Stimulated activated naive CD8-positive, alpha-beta T cell treated with anti-CD3 and anti-CD28 coated beads, Interleukin-15, amount 100 ng/mL, for 72 hours (primary cell): ENCODE results near the gene ESYT3.

ENCODE experiments used
- ATAC-seq: fragments of 150-1000 bp; cut with Tn5 transposase; 2 replicates; pipeline ENCODE4 v1.10.0; 2021; ENCODE audit warnings: mild to moderate bottlenecking, moderate library complexity
- DNase-seq, 2 donors: peaks; one replicate each; pipeline ENCODE4 v3.0.0; 2021 to 2022
- H3K27ac Mint-ChIP-seq, 2 donors: one replicate each; pipeline ENCODE4 v1.8.0; 2022; ENCODE audit warnings: mild to moderate bottlenecking in 2 of 2, mixed read lengths in 2 of 2, moderate library complexity in 2 of 2
- H3K27me3 Mint-ChIP-seq: one replicate; pipeline ENCODE4 v1.8.0; 2022; ENCODE audit warnings: mixed read lengths
- H3K4me1 Mint-ChIP-seq: one replicate; pipeline ENCODE4 v1.8.0; 2022; ENCODE audit warnings: mild to moderate bottlenecking, mixed read lengths
- H3K4me3 Mint-ChIP-seq, 2 donors: one replicate each; pipeline ENCODE4 v1.8.0; 2022; ENCODE audit warnings: mild to moderate bottlenecking in 2 of 2, mixed read lengths in 2 of 2, moderate library complexity in 1 of 2
- H3K9me3 Mint-ChIP-seq, 2 donors: one replicate each; pipeline ENCODE4 v1.8.0; 2022; ENCODE audit warnings: mixed read lengths in 2 of 2

ESYT3 gene

DNA sequence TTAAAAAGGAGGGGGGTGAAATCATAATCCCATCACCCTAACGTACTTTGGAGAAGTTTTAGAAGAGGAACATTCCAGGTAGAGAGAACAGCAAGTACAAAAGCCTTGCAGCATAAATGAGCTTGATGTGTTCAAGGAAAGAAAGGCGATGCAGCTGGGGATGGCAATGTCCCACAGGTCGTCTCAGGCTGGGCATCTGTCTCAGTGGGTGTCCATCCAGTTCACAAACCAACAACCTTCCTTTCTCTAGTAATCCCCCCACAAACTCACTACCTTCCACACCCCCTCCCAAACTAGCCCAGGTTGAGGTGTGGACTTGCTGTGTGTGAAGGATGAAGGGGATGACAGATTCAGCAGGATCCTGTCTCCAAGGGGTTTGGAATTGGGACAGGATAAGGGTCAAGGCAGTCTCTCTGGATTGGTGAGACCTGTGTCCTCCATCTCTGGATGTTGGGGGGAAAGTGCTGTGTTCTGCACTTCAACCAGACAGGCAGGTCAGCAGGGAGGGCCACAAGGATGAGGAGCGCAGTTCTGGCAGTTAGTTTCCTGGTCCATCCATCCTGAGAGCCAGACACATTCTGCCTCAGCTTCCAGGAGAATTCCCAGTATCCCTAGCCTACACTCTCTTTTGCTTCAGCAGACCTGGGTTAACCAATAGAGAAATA is 1.7 kb upstream of the ESYT3 start:
- Mint-ChIP-seq H3K27ac (no peak overlapping the region), H3K27me3 (peaks cover 64% of the 10 kb centered on the region), H3K4me1 (peaks cover 17% of the 10 kb centered on the region), H3K4me3 (no peak overlapping the region), H3K9me3 (no peaks in the 10 kb centered on the region)
- ATAC-seq, result no peak
- no peak for DNase-seq

DNA sequence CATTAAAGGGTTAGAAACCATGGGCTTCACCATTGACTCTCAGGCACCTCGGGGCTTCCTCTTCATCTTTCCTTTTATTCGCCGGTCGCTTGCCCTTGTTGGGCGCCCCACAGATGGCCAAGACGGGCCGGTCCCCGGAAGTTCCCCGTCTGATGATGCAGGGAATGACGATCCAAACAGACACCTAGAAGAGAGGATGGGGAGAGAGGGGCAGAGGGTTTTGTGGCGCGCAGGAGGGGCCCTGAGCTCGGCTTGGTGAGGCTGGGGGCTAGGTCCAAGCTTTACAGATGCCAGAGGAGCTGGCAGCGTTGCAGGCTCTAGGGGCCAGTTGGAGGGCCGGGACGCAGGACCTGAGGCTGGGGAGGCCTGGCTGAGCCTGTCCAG is 532 bp upstream of the ESYT3 start:
- Mint-ChIP-seq H3K4me1 (peaks cover 17% of the 10 kb centered on the region), H3K4me3 (peak overlapping the region; percentile 86 to 90), H3K9me3 (no peaks in the 10 kb centered on the region), H3K27me3 (peaks cover 76% of the 10 kb centered on the region), H3K27ac (no peak overlapping the region)
- DNase-seq, result no peak
- no peak for ATAC-seq

DNA sequence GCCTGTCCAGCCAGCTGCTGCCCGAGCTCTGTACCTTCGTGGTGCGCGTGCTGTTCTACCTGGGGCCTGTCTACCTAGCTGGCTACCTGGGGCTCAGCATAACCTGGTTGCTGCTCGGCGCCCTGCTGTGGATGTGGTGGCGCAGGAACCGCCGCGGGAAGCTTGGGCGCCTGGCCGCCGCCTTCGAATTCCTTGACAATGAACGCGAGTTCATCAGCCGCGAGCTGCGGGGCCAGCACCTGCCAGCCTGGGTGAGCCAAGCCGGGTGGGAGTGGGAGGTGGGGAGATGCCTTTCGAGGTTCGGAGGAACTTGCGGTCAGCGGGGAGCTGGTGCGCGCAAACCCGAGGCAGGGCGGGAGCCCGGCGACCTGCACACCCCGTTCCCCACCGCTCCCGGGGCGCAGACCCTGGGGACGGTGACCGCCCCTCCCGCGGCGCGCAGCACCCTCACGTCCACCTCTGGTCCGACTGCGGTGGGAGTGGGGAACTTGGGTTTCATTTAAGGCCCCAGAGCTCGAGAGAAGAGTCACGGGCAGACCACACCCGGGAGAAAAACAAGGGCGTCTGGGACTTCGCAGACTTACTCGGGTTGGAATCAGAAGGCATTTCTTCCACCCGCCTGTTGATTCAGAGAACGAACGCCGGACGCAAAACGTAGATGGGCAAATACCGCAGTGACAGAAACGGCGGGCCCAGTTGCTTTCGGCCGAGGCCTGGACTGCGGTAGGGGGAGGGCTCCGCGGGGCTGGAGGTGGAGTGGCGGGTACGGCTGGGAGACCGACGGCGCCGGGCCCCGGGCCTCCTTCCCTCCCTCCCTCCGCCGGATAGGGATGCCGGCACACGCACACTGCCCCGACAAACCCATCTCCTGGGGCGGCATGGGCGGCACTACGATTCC is 708 bp downstream of the ESYT3 start:
- H3K4me3 Mint-ChIP-seq, result peak overlapping the region; percentile 73 to 90
- H3K27me3 Mint-ChIP-seq, result peaks cover 88% of the 10 kb centered on the region
- H3K9me3 Mint-ChIP-seq, result no peaks in the 10 kb centered on the region
- ATAC-seq, result peak; percentile 8
- H3K4me1 Mint-ChIP-seq, result peaks cover 17% of the 10 kb centered on the region
- no peak for DNase-seq
- H3K27ac Mint-ChIP-seq, result no peak overlapping the region

DNA sequence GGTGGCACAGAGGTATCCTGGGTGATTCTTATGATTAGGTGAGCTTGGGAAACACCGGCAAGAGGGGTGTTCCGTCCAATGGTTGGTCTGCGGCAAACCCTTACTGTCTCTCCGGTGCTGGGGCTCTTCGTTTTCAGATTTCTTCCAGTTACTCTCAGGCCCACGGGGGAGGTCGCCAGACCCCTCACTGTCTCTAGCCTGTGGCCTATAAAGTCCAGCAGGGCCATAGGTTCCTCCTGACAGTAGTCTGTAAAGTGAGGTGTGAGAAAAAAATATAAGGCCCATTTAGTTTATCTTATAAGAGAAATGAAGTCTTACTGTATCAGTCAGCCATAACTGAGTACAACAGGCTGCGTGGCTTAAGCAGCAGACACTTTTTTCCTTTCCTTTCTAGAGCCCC is 1.4 kb downstream of the ESYT3 start:
- Mint-ChIP-seq H3K27ac (no peak overlapping the region), H3K9me3 (no peaks in the 10 kb centered on the region), H3K4me1 (peaks cover 17% of the 10 kb centered on the region), H3K4me3 (peak overlapping the region in 1 of 2 donors; percentile 19), H3K27me3 (peaks cover 92% of the 10 kb centered on the region)
- DNase-seq (no peak), ATAC-seq (no peak)

DNA sequence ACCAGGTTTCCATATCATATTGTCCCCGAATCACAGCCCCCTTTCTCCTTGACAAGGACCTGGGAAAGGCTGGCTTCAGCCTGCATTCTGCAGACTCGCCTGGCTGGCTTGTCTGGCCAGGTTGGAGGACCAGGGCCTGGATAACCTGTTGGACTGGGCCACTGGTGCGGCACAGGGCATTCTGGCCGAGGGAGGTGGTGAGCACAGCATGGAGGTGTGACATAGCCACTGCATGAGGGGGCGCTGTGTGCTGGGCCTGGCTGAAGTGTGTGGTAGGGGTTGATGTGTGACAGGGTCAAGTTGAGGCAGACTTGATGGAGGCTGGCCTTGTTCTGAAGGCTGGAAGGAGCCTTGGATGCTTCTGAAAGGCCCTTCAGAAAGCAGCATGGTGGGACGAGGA is 2.9 kb downstream of the ESYT3 start:
- no peaks in the 10 kb centered on the region for H3K9me3 Mint-ChIP-seq
- no peak overlapping the region for H3K4me3 Mint-ChIP-seq
- H3K27ac Mint-ChIP-seq, result no peak overlapping the region
- ATAC-seq (no peak), DNase-seq (no peak)
- H3K4me1 Mint-ChIP-seq, result peaks cover 17% of the 10 kb centered on the region
- peaks cover 81% of the 10 kb centered on the region for H3K27me3 Mint-ChIP-seq

DNA sequence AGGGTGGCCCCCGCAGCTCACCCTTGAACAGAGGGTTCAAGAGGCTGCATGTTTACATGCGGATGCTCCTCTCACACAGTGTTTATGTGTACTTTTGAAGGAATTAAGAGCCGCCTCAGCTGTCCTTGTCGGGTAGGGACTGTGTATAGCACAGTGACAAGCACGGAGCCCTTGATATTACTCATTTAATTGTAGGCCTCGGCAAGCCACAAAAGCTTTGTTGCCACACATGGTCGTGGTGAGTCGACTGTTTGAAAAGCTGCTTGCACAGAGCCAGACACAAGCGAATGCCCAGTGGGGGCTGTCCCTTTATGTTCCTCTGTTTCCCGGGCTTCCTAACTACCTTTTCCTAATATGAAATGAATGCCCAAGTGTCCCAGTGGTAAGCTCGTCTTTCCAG is 4.5 kb downstream of the ESYT3 start:
- ATAC-seq (no peak), DNase-seq (no peak)
- H3K27ac Mint-ChIP-seq, result no peak overlapping the region
- peaks cover 8% of the 10 kb centered on the region for H3K4me1 Mint-ChIP-seq
- H3K4me3 Mint-ChIP-seq, result no peak overlapping the region
- no peaks in the 10 kb centered on the region for H3K9me3 Mint-ChIP-seq
- H3K27me3 Mint-ChIP-seq, result peaks cover 66% of the 10 kb centered on the region

DNA sequence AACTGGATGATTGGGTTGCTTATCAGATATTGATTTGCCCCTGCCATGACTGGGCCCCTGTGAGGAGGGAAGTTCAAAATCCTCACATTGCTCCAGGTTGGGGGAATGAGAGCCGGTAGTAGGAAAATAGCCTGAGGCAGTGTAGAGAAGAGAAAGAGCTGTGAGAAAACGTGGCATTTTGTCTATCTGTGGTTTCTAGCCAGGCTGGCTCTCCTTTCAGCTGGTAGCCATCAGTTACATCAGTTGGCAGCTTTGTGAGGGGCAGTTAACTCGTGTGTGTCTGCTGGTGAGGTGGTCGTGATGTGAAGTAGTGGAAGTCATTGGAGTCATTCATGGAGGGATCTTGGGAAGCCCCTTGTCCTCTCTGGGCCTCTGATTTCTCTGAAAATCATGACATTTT is 5.2 kb downstream of the ESYT3 start:
- peaks cover under 1% of the 10 kb centered on the region for H3K4me1 Mint-ChIP-seq
- ATAC-seq (no peak), DNase-seq (no peak)
- H3K9me3 Mint-ChIP-seq, result no peaks in the 10 kb centered on the region
- no peak overlapping the region for H3K27ac Mint-ChIP-seq
- peaks cover 59% of the 10 kb centered on the region for H3K27me3 Mint-ChIP-seq
- no peak overlapping the region for H3K4me3 Mint-ChIP-seq

DNA sequence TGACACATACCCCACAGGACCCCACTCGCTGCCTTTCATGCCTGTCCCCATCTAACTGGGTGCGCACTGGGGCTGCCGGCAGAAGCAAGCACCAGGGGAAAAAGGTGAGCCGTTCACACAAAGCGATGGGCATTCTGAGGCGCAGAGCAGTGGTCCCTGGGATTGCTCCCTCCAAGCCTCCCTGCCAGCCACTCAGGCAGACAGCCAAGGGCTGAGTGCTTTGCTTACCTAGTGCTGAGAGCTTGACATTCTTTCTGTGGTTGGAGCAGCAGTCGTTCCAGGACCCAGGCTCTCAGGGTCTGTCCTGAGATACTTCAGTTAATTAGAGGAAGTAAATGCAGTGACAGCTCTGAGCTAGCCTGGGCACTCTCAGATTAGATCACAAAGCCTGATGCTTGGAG is 5.7 kb downstream of the ESYT3 start:
- no peak overlapping the region for H3K27ac Mint-ChIP-seq
- no peak overlapping the region for H3K4me3 Mint-ChIP-seq
- DNase-seq (no peak), ATAC-seq (no peak)
- no peaks in the 10 kb centered on the region for H3K4me1 Mint-ChIP-seq
- no peaks in the 10 kb centered on the region for H3K9me3 Mint-ChIP-seq
- peaks cover 54% of the 10 kb centered on the region for H3K27me3 Mint-ChIP-seq

DNA sequence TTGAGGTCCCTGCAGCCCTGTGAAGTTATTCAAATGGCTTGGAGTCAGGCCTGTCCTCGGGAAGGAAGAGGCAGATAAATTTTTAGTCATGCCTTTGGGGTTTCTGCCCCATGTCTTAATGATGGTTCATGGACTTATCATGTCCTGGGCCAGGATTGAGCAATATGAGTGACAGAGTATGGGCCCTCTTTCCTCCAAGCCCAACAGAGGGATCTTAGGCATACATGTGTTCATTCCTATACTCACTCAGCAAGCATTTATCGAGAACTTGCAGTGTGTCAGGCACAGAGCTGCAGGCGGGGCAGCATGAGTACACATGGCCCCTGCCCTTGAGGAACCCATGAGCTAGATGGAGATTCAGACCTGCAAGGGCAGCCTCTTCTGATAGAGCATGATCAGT is 6.2 kb downstream of the ESYT3 start:
- ATAC-seq, result no peak
- Mint-ChIP-seq H3K9me3 (no peaks in the 10 kb centered on the region), H3K27ac (no peak overlapping the region), H3K4me3 (no peak overlapping the region), H3K4me1 (no peaks in the 10 kb centered on the region), H3K27me3 (peaks cover 49% of the 10 kb centered on the region)
- DNase-seq, result no peak

DNA sequence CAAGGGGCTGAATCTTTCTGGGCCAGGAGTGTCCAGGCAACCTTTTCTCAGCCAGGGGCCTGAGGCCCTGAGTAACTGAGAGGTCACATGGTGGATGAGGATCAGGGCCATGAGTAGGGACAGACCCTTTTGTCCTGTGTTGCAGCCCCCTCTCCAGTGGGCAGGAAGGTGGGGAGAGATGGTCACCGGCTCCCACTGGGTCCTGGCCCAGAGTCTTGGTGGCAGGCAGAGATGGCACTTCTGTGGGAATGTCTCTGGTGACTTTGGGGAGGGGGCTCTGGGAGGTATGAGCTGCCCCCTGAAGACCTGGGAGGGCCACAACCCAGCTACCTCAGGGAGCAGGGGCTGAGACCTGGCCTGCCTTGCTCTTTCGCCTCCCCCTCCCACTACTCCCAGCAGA is 6.8 kb downstream of the ESYT3 start:
- no peak overlapping the region for H3K27ac Mint-ChIP-seq
- H3K9me3 Mint-ChIP-seq, result no peaks in the 10 kb centered on the region
- peaks cover 42% of the 10 kb centered on the region for H3K27me3 Mint-ChIP-seq
- H3K4me3 Mint-ChIP-seq, result no peak overlapping the region
- no peaks in the 10 kb centered on the region for H3K4me1 Mint-ChIP-seq
- DNase-seq (no peak), ATAC-seq (no peak)

DNA sequence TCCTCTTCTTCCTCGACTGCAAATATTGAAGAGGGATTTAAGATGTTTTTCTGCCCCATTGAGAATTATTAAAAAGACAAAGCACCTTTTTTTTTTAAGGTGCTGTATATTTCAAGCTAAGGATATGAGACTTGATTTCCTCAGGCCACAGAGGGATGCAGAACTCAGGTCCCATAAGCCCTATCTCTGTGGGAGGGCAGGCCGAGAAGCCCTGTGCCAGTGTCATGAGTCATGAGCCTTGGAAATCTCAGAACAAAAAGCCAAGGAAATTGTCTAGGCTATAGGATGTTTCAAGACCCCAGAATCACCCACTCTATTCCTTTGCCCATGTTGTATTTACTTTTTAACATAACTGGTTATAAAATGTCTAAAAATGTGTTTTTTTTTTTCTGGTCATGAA is 7.3 kb downstream of the ESYT3 start:
- Mint-ChIP-seq H3K9me3 (no peaks in the 10 kb centered on the region), H3K27ac (no peak overlapping the region), H3K4me3 (no peak overlapping the region), H3K27me3 (peaks cover 38% of the 10 kb centered on the region), H3K4me1 (no peaks in the 10 kb centered on the region)
- DNase-seq, result no peak
- ATAC-seq, result no peak

DNA sequence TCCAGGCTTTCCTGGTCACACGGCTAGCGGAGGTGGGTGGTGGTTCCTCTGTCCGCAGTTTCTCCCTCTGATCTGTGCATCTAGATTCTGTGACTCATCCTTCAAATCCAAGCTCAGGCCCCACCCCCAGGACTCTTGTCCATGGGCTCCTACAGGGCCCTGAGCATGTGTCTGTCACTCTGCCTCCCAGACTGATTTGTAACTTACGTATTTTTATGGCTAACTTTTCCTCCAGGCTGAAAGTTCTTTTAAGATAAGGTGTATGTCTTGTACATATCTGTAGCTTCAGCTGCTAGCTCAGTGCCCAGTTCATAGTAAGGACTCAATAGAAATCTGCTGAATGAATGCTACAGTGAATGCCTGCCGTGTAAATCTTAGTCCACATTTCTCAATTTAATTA is 8.0 kb downstream of the ESYT3 start:
- Mint-ChIP-seq H3K9me3 (no peaks in the 10 kb centered on the region), H3K27ac (no peak overlapping the region), H3K4me1 (no peaks in the 10 kb centered on the region), H3K27me3 (peaks cover 31% of the 10 kb centered on the region), H3K4me3 (no peak overlapping the region)
- DNase-seq (no peak), ATAC-seq (no peak)

DNA sequence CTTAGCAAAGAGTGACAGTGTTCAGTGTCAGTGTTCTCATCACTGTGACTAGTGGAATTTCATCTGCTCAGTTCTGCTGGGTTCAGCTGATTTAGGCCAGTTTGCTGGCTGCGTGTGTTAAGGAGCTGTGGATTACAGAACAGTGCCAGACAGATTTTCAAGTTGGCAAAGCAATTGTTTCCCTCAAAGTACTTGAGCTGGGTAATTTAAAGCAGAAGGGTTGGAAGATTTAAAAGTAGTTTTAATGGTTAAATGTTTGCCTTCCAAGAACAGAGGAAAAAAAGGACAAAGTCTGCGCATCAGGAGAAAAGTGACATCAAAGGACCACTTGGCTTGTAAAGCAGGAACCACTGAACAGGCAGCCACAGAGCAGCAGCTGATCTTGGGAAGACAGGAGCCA is 8.7 kb downstream of the ESYT3 start:
- no peaks in the 10 kb centered on the region for H3K4me1 Mint-ChIP-seq
- no peaks in the 10 kb centered on the region for H3K9me3 Mint-ChIP-seq
- H3K4me3 Mint-ChIP-seq, result no peak overlapping the region
- ATAC-seq, result no peak
- peaks cover 24% of the 10 kb centered on the region for H3K27me3 Mint-ChIP-seq
- H3K27ac Mint-ChIP-seq, result no peak overlapping the region
- DNase-seq, result no peak

DNA sequence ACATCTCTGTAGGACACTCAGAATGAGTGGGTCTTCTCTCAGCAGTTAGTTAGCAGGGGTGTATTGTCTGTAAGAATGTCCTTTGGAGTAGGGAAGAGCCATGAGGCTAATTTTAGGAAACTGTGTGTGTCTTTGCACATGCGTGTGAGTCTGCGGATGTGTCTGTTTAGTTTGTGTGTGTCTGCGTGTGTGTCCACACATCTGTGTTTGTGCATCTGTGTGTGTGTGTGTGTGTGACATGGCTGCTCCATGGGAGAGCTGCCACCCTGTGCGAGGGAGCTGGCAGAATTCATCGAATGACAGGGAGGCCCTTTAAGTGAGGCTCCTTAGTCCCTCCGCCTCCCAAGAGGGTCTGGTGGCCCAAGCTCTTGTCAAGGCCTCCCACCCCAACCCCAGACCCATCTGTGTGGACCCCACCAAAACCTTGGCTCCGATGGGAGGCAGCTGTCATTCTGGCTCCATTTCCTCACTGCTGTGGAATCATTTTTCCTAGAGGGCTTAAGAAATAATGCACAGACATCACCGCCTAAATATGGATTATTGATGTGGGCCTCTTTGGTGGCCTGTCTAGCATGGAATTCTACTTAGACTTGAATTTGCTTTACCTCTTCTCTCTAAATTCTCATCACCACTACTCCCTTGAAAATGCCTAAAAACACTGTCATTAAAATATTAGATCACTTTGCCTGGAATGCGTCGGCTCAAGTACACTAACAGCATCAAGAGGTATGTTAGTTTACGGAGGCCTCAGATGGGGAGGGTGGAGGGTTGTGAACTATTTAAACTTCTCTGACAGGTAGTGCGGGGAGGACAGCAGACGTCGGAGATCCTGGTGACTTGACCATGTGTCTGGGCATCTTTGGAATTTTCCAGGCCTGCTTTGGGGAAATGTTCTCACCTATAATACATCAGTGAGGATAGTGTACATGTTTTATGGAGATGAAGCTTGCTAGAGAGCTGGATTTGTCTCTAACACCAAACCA is 9.4 kb downstream of the ESYT3 start:
- ATAC-seq, result no peak
- DNase-seq, result no peak
- no peak overlapping the region for H3K27ac Mint-ChIP-seq
- no peaks in the 10 kb centered on the region for H3K4me1 Mint-ChIP-seq
- H3K9me3 Mint-ChIP-seq, result no peaks in the 10 kb centered on the region
- peaks cover 17% of the 10 kb centered on the region for H3K27me3 Mint-ChIP-seq
- no peak overlapping the region for H3K4me3 Mint-ChIP-seq

DNA sequence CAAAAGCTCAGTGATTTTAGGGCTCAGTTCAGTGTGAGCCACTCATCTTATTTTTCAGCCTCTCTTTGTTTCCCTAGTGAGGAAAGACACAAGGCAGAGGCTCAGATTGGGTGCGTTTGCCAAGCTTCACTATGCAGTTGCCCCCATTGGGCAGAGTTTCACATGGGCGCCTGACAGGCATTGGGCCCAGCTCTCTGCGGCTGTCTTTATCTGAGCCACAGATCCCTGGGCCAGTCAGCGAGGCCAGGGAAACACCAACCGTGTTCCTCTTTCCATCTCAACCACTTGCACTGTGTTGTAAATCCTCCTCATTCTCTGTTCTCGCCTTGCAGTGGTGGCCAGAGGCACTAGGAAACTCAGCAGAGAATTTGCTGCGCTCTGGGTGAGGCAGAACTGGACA is 10.8 kb downstream of the ESYT3 start:
- no peak overlapping the region for H3K27ac Mint-ChIP-seq
- no peak for DNase-seq
- H3K9me3 Mint-ChIP-seq, result no peaks in the 10 kb centered on the region
- H3K27me3 Mint-ChIP-seq, result peaks cover 3% of the 10 kb centered on the region
- H3K4me3 Mint-ChIP-seq, result no peak overlapping the region
- H3K4me1 Mint-ChIP-seq, result no peaks in the 10 kb centered on the region
- ATAC-seq, result no peak

DNA sequence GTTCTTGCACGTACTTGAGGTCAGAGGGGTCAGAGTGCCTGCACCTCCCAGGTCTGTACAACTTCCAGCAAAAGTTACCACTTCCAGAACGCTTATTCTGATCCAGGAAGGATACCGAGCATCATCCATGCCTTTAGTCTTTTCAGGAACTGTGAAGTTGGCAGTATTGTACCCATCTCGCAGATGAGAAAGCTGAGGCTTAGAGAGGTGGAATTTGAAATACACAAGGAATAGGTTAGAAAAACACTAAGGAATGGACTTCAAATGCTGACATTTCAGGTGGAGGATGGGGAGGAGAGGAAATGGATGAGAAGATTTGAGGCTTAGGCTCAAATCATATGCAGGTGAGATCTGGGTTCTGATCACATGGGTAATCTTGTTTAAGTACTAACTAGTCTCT is 11.2 kb downstream of the ESYT3 start:
- no peak overlapping the region for H3K27ac Mint-ChIP-seq
- H3K9me3 Mint-ChIP-seq, result no peaks in the 10 kb centered on the region
- DNase-seq (no peak), ATAC-seq (no peak)
- H3K4me1 Mint-ChIP-seq, result no peaks in the 10 kb centered on the region
- no peaks in the 10 kb centered on the region for H3K27me3 Mint-ChIP-seq
- H3K4me3 Mint-ChIP-seq, result no peak overlapping the region
